COLO829 (cell line): ENCODE results near the gene EIF2S2.

Experiments
- DNase-seq: peaks from one replicate; pipeline ENCODE4 v3.0.0; 2012; ENCODE audit warnings: low spot score

EIF2S2 gene

GRCh38 chr20:34062570-34063482, 49.2 kb downstream of the EIF2S2 start:
- DNase-seq, result no peak

DNA sequence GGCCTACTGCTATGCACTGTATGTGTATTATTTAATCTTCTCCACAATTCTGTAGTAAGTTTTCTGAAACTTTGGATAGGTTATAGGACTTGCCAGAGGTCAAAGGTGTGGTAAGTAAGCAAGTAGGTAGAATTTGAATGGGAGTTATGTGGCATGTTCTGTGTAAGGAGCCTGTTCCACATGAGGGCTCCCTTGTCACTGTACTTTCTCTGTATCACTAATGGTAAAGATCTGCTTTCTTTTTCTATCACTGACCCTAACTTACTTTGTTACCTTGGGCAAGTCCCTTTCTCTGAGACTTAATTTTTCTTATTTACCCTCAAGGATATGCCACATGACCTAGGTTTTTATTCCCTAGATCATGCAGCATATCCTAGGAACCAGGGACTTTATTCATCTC, 50.3 kb downstream of the EIF2S2 start:
- DNase-seq, result no peak

DNA sequence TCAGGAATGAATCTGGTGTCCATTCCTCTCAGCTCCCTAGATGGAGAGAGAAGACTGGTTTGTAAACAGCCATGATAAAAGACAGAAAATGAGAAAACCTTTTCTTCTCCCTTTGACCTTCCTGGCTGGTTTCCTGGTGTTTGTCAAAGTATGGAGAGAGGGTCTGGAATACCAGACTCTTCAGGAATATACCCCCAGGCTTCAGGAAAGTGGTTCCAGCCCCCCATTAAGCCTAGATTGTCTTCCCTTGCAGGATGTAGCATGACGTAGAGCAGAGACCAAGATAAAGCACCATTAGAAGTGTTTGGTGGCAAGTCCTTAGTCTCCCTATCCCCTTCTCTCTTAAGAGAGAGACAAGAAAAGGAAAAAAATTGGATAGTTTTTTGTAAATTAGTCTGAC, 51.1 kb downstream of the EIF2S2 start:
- no peak for DNase-seq

DNA sequence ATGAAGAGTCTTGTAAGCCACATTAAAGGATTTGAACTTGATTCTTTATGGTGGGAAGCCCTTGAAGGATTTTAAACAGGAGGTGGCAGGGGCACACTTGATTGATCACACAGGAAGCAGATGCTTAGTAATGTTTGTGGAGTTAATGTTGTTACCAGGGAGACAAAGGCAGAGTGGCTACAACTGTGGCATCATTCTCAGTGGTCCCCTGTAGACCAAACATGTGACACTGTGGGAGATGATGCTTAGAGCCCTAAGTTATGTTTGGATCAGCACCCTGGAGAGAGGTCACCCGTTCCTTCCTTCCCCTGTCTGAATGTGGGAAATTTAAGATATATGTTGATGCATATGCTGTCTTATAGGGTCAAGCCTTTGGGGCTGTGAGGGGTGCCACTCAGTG, 53.2 kb downstream of the EIF2S2 start:
- DNase-seq, result no peak

GRCh38 chr20:34055290-34055689, 56.8 kb downstream of the EIF2S2 start:
- DNase-seq, result no peak

GRCh38 chr20:34052414-34052813, 59.6 kb downstream of the EIF2S2 start:
- no peak for DNase-seq

GRCh38 chr20:34049897-34050695, 61.9 kb downstream of the EIF2S2 start:
- DNase-seq, result no peak

DNA sequence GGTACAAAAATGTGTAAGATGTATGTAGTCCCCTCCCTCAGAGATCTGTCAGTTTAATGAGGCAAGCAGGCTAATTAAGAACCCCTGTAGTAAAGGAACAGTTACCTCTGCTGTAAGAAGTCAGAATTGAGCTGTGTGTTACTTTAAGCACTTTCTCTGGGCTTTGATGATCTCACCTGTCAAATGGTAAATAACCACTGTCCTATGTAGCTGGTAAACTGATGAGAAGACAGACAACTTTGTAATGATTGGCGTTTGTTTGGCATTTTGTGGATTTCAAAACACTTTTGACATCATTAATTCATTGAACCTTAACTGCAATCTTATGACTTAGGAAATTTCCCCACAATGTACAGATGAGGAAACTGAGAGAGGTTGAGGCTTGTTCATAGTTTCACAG, 62.7 kb downstream of the EIF2S2 start:
- no peak for DNase-seq

DNA sequence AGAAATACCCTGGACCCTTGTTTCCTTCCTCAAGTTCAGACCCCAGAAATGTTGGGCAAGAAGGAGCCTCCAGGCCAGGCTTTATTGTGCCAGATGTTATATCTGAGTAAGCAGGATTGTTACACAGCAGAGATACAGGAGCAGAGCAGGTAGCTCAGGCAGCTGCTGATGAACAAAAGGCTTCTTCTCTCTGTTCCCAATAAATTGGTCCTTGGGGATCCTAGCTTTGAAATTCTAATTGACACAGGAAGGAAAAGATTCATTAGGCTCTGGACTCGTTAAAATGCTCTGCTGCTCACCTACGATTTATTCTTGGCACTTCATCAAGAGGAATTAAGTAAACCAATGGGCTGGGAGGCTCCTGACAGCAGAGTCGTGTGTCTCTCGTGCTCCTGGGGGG, 64.1 kb downstream of the EIF2S2 start:
- no peak for DNase-seq

DNA sequence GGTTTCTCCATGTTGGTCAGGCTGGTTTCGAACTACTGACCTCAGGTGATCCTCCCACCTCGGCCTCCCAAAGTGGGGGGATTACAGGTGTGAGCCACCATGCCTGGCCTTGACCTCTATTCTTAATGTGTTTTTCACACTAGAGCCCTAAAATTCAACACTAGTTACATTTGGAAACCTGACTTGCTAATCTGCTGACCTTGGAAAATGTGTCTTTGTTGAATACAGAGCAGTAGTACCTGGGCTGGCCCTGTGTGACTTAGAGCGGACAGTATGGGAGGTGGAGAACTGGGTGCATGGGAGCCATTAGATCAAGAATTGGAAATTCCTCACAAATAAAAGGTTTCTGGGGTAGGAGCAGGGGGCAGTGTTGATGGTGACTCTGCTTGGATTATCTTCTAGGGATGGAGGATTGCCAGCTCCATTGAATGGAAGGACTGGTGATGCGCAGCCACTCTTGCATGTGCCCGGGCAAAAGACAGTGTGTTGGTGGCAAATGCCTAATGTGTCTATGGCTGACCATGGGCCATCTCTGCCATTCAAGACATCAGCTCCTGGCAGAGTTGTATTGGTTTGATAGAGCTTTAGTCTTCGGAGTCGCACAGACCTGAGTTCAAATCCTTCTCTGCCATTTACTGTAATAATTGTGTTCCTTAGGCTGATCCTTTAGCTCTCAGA, 64.9 kb downstream of the EIF2S2 start:
- no peak for DNase-seq

GRCh38 chr20:34045930-34046725, 65.9 kb downstream of the EIF2S2 start:
- DNase-seq, result no peak

- DNase-seq, result no peak
These were observed 66.7 kb downstream of the EIF2S2 start for GRCh38 chr20:34045294-34045693.

DNA sequence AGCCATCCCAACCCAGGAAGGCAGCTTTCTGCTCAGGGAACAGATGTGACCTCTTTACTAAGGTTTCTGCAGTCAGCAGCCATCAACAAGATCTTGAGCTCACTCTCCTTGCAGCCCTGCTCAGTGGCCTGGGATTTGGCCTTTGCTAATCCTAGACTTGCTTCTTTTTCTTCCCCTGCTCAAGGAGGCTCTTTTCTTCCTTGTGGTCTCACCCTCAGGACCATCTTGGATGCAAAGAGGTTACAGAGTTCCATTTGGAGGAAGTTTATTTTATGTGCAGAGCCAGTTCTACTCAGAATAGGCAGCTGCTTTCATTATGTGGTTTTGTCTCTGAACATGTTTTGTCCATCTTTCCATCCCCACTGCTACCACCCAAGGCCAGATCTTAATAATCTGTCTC, 69.0 kb downstream of the EIF2S2 start:
- no peak for DNase-seq

- no peak for DNase-seq
These were observed 69.8 kb downstream of the EIF2S2 start for GRCh38 chr20:34042262-34042661.

GRCh38 chr20:34041226-34041625, 70.8 kb downstream of the EIF2S2 start:
- DNase-seq, result no peak

DNA sequence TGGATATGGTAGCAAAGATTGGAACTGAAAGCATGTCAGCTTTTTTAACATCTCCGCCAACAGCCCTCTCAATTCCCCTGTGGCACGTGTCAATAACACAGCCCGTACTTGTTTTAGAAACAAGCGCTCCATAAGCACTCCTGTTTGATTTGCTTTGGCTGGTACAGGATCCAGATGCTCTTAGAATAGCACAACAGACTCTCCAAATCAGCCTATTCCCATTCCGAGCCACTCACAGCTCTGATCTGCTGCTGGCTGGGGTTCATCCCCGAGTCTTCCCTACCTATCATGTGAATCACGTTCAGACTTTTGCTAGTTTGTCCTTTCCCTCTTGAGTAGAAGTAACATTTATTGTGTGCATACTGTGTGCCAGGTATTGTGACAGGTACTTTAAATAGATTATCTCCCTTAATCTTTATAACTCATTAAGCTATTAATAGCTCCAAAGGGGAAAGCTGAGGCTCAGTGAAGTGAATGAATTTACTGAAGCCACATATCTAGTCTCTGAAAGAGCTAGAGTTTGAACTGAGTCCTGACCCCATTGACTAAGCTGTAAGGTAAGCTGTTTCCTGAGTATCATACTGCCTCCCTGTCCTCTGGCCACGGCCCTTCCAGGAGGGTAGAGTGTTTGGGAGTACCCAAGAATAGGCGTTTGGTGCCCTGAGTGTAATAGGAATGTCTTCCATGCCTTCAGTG, 71.6 kb downstream of the EIF2S2 start:
- no peak for DNase-seq
